Erythroblast (primary cell): ENCODE results near the gene SMOC1.

ENCODE experiments used
- DNase-seq, 2 experiments: peaks; one replicate each; lab custom pipeline; 2025; lab: John Stamatoyannopoulos, UW
- GATA1 ChIP-seq: IDR thresholded peaks from 2 replicates; pipeline ENCODE4 v1.6.1; 2011; ENCODE audit warnings: low read depth, mild to moderate bottlenecking, control low read depth, low read length, moderate library complexity
- POLR2A ChIP-seq: IDR thresholded peaks from 2 replicates; pipeline ENCODE4 v1.6.1; 2011; ENCODE audit warnings: mild to moderate bottlenecking, low read length

The SMOC1 gene

GRCh38 chr14:69996216-69996615 is 117.0 kb downstream of the SMOC1 start:
- DNase-seq = no peak
- TF ChIP-seq GATA1 (no peak), POLR2A (no peak)

- TF ChIP-seq GATA1 = no peak
- no peak for TF ChIP-seq POLR2A
- DNase-seq = no peak
Observed at GRCh38 chr14:69997849-69998248, 118.6 kb downstream of the SMOC1 start.

GRCh38 chr14:69999261-69999674 is 120.1 kb downstream of the SMOC1 start:
- no peak for TF ChIP-seq GATA1
- TF ChIP-seq POLR2A = no peak
- DNase-seq = no peak

GRCh38 chr14:70000601-70001000 is 121.4 kb downstream of the SMOC1 start:
- TF ChIP-seq GATA1 (no peak), POLR2A (no peak)
- no peak for DNase-seq

GRCh38 chr14:70002589-70003346 is 123.6 kb downstream of the SMOC1 start:
- TF ChIP-seq POLR2A = no peak
- TF ChIP-seq GATA1 = no peak

GRCh38 chr14:70004791-70005190 is 125.6 kb downstream of the SMOC1 start:
- no peak for TF ChIP-seq POLR2A
- DNase-seq = no peak

More at GRCh38 chr14:70002589-70003346, 123.6 kb downstream of the SMOC1 start:
- no peak for DNase-seq

- TF ChIP-seq GATA1 = no peak
- TF ChIP-seq POLR2A = no peak
- no peak for DNase-seq
Observed at GRCh38 chr14:70005281-70005805, 126.1 kb downstream of the SMOC1 start.

- no peak for DNase-seq
- TF ChIP-seq GATA1 = no peak
- TF ChIP-seq POLR2A = no peak
Observed at GRCh38 chr14:70006699-70007098, 127.5 kb downstream of the SMOC1 start.

- TF ChIP-seq GATA1 (no peak), POLR2A (no peak)
- DNase-seq = no peak
Observed at GRCh38 chr14:70008284-70009262, 129.4 kb downstream of the SMOC1 start.

- DNase-seq = no peak
- no peak for TF ChIP-seq POLR2A
- TF ChIP-seq GATA1 = no peak
Observed at GRCh38 chr14:70009961-70010360, 130.7 kb downstream of the SMOC1 start.

- no peak for DNase-seq
- no peak for TF ChIP-seq GATA1
- no peak for TF ChIP-seq POLR2A
Observed at GRCh38 chr14:70011098-70011497, 131.9 kb downstream of the SMOC1 start.

GRCh38 chr14:70011708-70012107 is 132.5 kb downstream of the SMOC1 start:
- TF ChIP-seq POLR2A (no peak), GATA1 (no peak)
- no peak for DNase-seq

- TF ChIP-seq POLR2A (no peak), GATA1 (no peak)
- peak; percentile 26 to 60 for DNase-seq
Observed at GRCh38 chr14:70013271-70013873, 134.2 kb downstream of the SMOC1 start.
